Measurements from ENCODE around the gene FGFR4. TPM values are rescaled to one million over a fixed set of nuclear protein-coding genes. Genes with fewer than 3 reads are reported as not detected.

The FGFR4 gene
- total RNA-seq, 1 donor from 2014 or later: 12.0 TPM

- H3K9me3 ChIP-seq: no peaks in the 10 kb centered on the region
- intact Hi-C loops (cut with DNase I): no loop called here
- peaks cover 0 to 14% of the 10 kb centered on the region in 2 donors for H3K36me3 ChIP-seq
- H3K27ac ChIP-seq: peak overlapping the region; percentile 96
- H3K27me3 ChIP-seq: no peaks in the 10 kb centered on the region
- DNase-seq (ENCODE audit: extremely low spot score in 2 of 2): no peak
- H3K4me1 ChIP-seq: peaks cover 40% of the 10 kb centered on the region
- TF ChIP-seq POLR2A (IDR thresholded peaks at IDR 0.05) (no peak), POLR2AphosphoS5 (IDR thresholded peaks at IDR 0.05; ENCODE audit: insufficient read depth in 1 of 2, low read depth in 1 of 2) (peak in 1 of 2 donors; percentile 31), CTCF (IDR thresholded peaks at IDR 0.05) (no peak)
- H3K4me3 ChIP-seq: peak overlapping the region; percentile 61 to 89
These were observed 47.4 kb downstream of the FGFR4 start for GRCh38 chr5:177133853-177134696.

DNA sequence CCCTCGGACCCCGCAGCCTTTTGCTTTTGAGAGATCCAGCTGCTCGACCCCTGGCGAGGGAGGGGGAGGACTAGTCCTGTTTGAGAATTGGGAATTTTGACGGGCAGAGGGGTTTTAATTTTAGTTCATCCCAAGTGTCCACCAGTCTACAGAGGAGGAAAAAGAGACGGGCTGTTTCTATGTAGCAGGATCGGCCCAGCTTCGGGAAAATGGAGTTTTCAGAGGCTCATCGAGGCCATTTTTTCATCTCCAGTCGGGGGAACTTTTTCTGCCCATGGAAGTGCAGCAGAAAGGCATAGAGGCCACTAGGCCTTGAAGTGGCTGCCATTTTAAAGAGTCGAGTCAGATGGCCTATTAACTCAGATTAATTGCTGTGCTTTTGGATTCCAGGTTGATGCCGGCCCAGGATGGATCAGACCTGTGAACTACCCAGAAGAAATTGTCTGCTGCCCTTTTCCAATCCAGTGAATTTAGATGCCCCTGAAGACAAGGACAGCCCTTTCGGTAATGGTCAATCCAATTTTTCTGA lies 48.0 kb downstream of the FGFR4 start:
- no peak for DNase-seq (ENCODE audit: extremely low spot score in 2 of 2)
- no peaks in the 10 kb centered on the region for H3K9me3 ChIP-seq
- H3K4me1 ChIP-seq: peaks cover 45% of the 10 kb centered on the region
- TF ChIP-seq POLR2AphosphoS5 (IDR thresholded peaks at IDR 0.05; ENCODE audit: insufficient read depth in 1 of 2, low read depth in 1 of 2) (no peak), POLR2A (IDR thresholded peaks at IDR 0.05) (no peak), CTCF (IDR thresholded peaks at IDR 0.05) (no peak)
- no peaks in the 10 kb centered on the region for H3K27me3 ChIP-seq
- intact Hi-C loops (cut with DNase I): no loop called here
- peak overlapping the region; percentile 96 for H3K27ac ChIP-seq
- H3K4me3 ChIP-seq: peak overlapping the region; percentile 61 to 89
- peaks cover 0 to 14% of the 10 kb centered on the region in 2 donors for H3K36me3 ChIP-seq

DNA sequence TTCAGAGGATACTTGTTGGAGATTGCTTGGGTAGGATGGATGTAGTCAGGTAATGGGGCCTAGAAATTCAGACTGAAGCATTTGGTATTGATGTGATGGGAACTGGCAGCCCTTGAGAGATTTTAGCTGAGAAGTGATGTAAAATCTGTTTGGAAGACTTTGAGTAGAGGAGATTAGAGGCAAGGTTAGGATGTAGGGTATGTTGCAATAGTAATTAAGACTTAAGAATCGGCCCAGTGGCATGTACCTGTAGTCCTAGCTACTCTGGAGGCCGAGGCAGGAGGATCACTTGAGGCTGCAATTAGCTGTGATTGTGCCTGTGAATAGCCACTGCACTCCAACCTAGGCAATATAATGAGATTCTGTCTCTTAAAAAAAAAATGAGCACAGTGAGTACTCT lies 53.6 kb downstream of the FGFR4 start:
- Histone ChIP-seq H3K36me3 (peaks cover 0 to 28% of the 10 kb centered on the region in 2 donors), H3K9me3 (no peaks in the 10 kb centered on the region), H3K27me3 (no peaks in the 10 kb centered on the region), H3K4me1 (peaks cover 63% of the 10 kb centered on the region), H3K4me3 (no peak overlapping the region), H3K27ac (no peak overlapping the region)
- TF ChIP-seq POLR2A (IDR thresholded peaks at IDR 0.05) (no peak), POLR2AphosphoS5 (IDR thresholded peaks at IDR 0.05; ENCODE audit: insufficient read depth in 1 of 2, low read depth in 1 of 2) (no peak), CTCF (IDR thresholded peaks at IDR 0.05) (no peak)
- no peak for DNase-seq (ENCODE audit: extremely low spot score in 2 of 2)
- intact Hi-C loops (cut with DNase I): no loop called here

DNA sequence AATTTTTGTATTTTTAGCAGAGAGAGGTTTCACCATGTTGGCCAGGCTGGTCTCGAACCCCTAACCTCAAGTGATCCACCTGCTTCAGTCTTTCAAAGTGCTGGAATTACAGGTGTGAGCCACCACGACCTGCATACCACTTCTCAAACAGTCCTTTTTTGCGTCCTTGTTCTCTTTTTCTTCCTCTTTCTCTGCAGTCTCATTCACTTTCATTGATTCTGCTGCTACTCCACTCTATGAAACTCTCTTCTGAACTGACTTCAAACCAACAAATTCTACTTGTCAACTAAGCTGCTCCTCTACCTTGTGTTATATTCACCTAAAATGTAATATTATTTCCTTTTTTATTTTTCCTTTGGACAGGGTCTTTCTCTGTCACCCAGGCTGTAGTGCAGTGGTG lies 54.8 kb downstream of the FGFR4 start:
- Histone ChIP-seq H3K9me3 (no peaks in the 10 kb centered on the region), H3K4me3 (no peak overlapping the region), H3K4me1 (peaks cover 51% of the 10 kb centered on the region), H3K27ac (no peak overlapping the region), H3K36me3 (peaks cover 0 to 36% of the 10 kb centered on the region in 2 donors), H3K27me3 (no peaks in the 10 kb centered on the region)
- no peak for DNase-seq (ENCODE audit: extremely low spot score in 2 of 2)
- intact Hi-C loops (cut with DNase I): no loop called here
- TF ChIP-seq POLR2AphosphoS5 (IDR thresholded peaks at IDR 0.05; ENCODE audit: insufficient read depth in 1 of 2, low read depth in 1 of 2): no peak
- no peak for TF ChIP-seq POLR2A (IDR thresholded peaks at IDR 0.05)
- no peak for TF ChIP-seq CTCF (IDR thresholded peaks at IDR 0.05)

DNA sequence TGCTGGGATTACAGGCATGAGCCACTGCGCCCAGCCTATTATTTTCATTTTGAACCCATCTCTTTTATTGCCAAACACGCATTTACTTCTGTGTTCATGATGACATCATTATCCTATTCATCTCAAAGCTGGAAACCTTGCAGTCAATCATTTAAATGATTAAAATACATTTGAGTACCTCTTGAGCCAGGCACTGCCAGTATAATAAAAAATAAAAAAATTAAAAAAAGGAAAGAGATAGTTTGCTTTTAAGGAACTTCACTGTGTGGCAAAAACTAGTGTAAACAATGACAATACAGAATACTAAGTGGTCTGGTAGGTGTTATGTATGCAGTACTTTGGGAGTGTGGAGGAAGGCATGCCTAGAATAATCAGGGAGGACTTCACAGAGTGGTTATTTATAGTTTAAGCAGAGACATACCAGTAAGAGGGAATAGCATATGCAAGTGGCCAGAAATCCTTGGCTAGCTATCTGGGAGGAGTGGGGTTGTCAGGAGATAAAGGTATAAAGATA lies 55.4 kb downstream of the FGFR4 start:
- no peaks in the 10 kb centered on the region for H3K27me3 ChIP-seq
- no peaks in the 10 kb centered on the region for H3K9me3 ChIP-seq
- DNase-seq (ENCODE audit: extremely low spot score in 2 of 2): no peak
- H3K4me1 ChIP-seq: peaks cover 45% of the 10 kb centered on the region
- intact Hi-C loops (cut with DNase I): no loop called here
- TF ChIP-seq CTCF (IDR thresholded peaks at IDR 0.05): no peak
- no peak for TF ChIP-seq POLR2AphosphoS5 (IDR thresholded peaks at IDR 0.05; ENCODE audit: insufficient read depth in 1 of 2, low read depth in 1 of 2)
- TF ChIP-seq POLR2A (IDR thresholded peaks at IDR 0.05): no peak
- H3K27ac ChIP-seq: no peak overlapping the region
- peaks cover 0 to 38% of the 10 kb centered on the region in 2 donors for H3K36me3 ChIP-seq
- no peak overlapping the region for H3K4me3 ChIP-seq
